GM19238 (cell line): ENCODE data around the gene ILDR1.

Experiments
- DNase-seq: peaks from one replicate; pipeline ENCODE4 v3.0.0; 2011; ENCODE audit warnings: low spot score; ENCODE audit not compliant: insufficient read length

Gene ILDR1

GRCh38 chr3:121994551-121994950 lies 27.5 kb downstream of the ILDR1 start:
- DNase-seq: no peak

GRCh38 chr3:121992601-121993560 lies 29.2 kb downstream of the ILDR1 start:
- DNase-seq: no peak

- DNase-seq: no peak
Measured at GRCh38 chr3:121989943-121990342, 32.1 kb downstream of the ILDR1 start.

DNA sequence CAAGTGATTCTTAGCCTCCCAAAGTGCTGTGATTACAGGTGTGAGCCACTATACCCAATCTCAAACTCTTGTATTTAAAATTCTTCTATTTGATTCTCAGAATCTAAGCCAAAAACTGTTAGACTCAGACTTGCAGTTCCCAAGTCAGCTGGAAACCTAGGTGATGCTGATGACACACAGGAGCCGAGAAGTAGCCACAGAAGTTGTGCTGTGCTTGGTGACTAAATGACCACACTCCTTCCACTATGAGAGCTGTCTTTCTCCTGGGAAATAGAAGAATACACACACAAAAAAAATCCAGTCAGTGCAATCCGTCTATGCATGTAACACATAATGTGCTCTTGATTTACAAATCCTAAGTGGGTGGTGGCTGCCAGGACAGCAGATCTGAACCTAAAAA lies 33.9 kb downstream of the ILDR1 start:
- DNase-seq: no peak

- DNase-seq: no peak
Measured at GRCh38 chr3:121985846-121986245, 36.2 kb downstream of the ILDR1 start.

- DNase-seq: no peak
Measured at GRCh38 chr3:121981473-121981872, 40.6 kb downstream of the ILDR1 start.

DNA sequence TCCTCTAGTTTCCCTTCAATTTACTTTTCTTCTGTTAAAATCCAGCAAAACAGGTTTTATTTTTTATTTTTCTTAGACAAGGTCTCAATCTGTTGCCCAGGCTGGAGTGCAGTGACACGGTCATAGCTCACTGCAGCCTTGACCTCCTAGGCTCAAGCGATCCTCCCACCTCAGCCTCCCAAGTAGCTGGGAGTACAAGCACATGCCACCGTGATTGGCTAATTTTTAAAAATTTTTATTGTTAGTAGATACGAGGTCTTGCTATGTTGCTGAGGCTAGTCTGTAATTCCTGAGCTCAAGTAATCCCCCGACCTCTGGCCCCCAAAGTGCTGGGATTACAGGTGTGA lies 41.6 kb downstream of the ILDR1 start:
- no peak for DNase-seq

- DNase-seq: no peak
Measured at GRCh38 chr3:121979734-121980449, 42.2 kb downstream of the ILDR1 start.

DNA sequence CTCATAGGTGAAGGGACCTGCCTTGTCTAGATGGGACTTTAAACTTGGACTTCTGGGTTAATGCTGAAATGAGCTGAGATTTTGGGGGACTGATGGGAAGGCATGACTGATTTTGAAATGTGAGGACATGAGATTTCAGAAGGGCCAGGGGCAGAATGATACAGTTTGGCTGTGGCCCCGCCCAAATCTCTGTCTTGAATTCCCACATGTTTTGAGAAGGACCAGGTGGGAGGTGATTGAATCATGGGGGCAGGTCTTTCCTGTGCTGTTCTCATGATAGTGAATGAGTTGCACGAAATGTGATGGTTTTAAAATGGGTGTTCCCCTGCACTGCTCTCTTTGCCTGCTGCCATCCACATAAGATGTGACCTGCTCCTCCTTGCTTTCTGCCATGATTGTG lies 42.8 kb downstream of the ILDR1 start:
- DNase-seq: no peak

GRCh38 chr3:121976727-121977126 lies 45.3 kb downstream of the ILDR1 start:
- DNase-seq: no peak

- DNase-seq: no peak
Measured at GRCh38 chr3:121975702-121976302, 46.2 kb downstream of the ILDR1 start.

- no peak for DNase-seq
Measured at GRCh38 chr3:121974601-121975111, 47.4 kb downstream of the ILDR1 start.

DNA sequence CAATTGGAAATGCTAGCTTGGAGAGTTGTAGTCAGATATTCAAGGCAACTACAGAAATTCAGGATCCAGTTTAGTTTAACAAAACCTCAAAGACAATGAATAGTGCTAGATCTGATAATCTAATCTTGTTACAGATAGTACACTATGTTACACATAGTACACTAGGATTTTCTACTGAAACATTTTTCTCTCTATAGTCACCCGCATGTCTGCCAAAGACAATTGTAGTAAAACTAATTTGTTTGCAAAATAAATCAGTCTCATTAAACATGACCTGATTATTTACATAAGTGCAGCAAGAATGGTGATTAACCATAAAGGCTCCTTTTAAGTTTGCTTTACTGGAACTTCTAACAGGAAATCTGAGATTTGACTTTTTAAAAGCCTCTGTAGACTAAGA lies 52.0 kb downstream of the ILDR1 start:
- DNase-seq: no peak

DNA sequence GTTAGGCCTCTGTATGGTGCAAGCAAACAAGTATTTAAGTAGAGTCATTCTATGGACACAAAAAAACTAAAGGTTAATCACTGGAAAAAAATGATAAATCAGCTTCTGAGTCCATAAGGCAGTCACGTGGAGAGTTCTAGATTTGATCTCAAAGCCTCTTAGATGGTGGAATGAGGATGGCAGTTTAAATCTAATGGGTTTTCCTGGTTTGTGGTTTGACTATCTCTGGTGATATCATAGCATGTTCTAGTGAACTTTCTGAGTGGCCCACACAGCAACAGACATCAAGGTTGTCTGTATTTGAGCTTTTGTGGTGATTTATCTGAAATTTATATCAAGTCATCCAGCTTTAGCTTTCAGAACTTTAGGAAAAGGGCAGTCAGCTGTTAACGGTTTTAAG lies 52.4 kb downstream of the ILDR1 start:
- DNase-seq: no peak

DNA sequence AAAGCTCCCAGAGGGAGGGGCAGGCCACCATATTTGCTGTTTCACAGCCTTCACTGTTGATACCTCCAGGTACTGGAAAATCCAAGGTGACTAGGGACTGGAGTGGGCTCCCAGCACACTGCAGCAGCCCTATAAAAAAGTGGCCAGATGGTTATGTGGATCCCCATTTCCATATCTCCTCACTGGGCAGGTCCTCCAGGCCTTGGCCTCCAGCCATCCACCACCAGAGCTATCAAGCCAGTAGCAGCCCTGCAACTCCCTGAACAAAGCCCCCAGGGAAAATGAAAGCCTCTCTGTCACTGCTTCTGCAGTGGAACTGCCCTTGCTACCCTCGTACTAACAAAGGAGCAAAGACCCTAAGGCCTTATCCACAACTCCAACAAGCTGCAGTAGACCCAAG lies 58.4 kb downstream of the ILDR1 start:
- DNase-seq: no peak

DNA sequence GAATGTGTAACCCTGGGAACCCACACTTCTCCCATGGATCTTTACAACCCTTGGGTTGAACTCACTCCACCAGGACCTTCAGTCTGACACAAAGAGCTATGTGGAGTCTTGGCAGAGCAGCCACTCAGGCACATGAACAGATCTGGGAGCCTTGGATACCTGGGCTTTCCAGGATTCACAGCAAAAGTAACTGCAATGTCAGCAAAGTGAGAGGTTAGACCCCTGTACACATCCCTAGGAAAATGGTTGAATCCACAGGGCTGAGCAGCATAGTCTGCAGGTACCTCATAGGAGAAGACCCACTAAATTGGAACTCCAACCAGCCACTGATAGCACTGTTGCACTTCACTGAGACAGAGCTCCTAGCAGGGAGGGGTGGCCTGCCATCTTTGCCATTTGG lies 59.6 kb downstream of the ILDR1 start:
- DNase-seq: no peak

DNA sequence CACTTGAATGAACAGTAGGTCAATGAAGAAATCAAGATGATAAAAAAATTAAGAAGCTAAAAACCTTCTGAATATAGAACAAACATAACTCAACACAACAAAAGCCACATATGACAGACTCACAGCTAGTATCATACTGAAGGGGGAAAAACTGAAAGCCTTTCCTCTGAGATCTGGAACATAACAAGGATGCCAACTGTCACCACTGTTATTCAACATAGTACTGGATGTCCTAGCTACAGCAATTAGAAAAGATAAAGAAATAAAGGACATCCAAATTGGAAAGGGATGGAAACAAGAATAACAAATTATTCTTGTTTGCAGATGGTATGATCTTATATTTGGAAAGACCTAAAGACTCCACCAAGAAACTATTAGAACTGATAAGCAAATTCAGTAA lies 60.8 kb downstream of the ILDR1 start:
- no peak for DNase-seq

DNA sequence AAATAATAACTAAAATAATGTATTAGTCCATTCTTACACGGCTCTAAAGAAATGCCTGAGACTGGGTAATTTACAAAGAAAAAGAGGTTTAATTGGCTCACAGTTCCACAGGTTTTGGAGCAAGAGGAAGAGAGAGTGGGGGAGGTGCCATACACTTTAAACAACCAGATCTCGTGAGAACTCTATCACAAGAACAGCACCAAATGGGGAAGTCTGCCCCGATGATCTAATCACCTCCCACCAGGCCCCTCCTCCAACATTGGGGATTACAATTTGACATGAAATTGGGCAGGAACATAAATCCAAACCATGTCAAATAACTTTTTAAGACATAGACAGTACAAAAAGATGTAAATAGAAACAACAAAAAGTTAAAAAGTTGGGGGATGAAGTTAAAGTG lies 63.2 kb downstream of the ILDR1 start:
- no peak for DNase-seq

DNA sequence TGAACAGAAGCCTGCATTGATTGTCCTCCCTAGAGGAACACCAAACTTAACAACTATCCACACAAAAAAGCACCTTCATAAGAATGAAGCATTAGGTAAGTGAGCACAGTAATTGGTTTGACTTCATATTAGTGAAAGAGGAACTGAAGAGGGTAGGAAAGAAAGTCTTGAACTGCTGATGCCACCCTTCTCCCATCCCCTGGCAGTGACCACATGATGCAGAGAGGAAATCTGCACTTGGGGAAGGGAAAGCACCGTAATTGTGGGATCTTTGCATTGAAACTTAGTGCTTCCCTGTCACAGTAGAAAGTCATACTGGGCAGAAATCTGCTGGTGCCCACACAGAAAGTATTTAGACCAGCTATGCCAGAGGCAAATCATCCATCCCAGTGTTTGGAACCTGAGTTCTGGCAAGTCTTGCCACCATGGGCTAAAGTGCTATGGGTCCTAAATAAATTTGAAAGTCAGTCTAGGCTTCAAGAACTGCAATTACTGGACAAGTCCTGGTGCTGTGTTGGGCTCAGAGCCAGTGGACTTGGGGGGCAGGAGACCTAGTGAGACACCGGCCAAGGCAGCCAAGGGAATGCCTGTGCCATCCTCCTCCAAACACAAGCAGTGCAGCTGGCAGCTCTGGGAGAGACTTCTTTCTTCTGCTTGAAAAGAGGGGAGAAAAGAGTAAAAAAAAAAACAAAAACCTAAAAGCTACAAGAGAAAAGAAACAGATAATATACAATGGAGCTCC lies 64.2 kb downstream of the ILDR1 start:
- no peak for DNase-seq

DNA sequence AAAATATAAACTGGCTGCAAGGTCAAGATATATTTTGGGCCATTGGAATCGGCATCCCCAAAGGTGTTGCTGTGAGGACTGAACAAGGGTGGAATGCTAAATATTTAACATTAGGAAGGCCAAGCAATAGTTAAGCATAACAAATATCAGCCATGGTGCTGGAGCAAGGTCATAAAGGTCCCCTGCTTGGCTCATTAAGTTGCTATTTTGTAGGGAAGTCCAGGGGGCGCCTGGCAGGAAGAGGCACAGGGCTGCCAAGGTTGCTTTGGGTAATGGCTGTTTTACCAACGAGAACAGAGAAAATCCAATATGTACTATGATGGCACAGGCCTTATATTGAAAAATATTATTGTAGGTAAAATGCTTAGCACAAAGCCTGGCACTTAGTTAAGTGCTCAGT lies 65.7 kb downstream of the ILDR1 start:
- DNase-seq: no peak

GRCh38 chr3:121951291-121951919 lies 70.6 kb downstream of the ILDR1 start:
- no peak for DNase-seq
